Putamen (tissue), 1 donor: ENCODE results near the gene BEX5.
A peak's percentile ranks its signal among the peaks of the same experiment; 100 is the strongest.
"Not testable (repeated sequence)": the region's sequence is repeated elsewhere in the genome, so short reads cannot be mapped to it uniquely, and the experiment has no call there.

ENCODE experiments used
- DNase-seq: peaks from one replicate; pipeline ENCODE4 v3.0.0-alpha.2; 2016; ENCODE audit warnings: low spot score

The BEX5 gene

GRCh38 chrX:102155806-102156179 lies at the start of gene BEX5:
TSS of gene BEX5 (minus strand) at chrX:102155977. CDS start at chrX:102154265, 1,712 bp downstream.
- DNase-seq, result peak; percentile 73

DNA sequence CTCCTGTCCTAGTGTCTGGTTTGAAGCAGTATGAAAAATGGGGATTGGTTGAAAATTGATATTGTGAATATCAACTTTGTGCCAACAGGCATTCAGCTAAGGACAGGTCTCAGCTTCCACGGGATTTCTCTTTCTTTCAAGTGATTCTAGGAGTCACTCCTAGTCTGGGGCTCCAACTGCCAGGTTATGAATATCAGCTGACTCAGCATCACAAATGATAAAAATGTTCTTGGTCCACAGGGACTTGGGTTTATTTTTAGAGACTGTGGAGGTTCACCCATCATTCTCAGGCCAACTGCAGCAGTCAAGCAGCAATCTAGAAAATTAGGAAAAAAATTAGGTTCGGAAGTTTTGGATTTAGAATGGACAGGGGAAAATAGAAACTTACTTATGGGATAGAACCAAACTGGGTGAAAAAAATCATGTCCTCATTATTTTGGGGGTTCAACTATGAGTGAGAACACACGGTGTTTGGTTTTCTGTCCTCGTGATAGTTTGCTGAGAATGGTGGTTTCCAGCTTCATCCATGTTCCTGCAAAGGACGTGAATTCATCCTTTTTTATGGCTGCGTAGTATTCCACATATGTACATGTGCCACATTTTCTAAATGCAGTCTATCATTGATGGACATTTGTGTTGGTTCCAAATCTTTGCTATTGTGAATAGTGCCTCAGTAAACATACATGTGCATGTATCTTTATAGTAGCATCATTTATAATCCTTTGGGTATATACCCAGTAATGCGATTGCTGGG lies 30.4 kb upstream of the BEX5 start:
- no peak for DNase-seq

DNA sequence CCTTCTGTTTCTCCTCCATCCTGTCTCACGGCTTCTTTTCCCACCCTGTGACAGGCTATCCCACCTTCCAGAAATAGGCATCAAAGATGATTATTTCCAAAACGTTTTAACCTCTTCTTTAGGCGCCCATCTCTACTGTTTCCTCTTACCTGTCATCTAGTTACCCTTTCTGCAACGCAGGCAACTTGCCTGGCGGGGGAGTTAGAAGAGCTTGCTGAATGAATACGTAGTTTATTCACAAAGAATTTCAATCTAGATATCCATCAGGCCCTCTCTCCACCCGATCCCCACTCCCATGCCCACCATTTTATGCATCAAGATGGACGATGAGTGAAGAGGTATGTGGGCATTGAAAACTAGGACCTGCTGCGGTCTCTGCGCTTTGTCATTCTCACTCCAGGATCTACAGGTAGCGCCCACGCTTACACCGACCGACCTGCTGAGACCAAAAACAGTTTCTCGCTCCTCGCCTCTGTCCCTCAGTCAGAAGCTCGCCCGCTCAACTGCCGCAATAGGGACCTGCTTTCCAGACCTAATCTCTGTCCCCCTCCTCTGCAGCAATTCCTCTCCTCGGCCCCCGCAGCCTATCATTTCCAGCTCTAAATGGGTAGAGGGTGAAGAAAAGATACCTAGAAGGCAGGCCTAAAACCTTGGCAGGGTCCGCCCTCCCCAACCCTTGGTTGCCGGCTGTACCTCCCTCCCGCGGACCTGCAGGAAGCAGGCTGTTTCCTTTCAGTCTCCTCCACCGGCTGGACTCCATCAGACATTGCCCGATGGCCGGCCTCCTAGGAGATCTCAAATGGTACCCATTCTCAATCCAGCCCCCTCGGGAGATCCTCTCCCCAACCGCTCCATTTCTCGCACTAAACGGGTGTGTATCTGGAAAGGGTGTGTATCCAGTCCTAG lies 624 bp downstream of the BEX5 start:
- DNase-seq, result peak; percentile 3

- DNase-seq, result no peak
These were observed 1.4 kb downstream of the BEX5 start for GRCh38 chrX:102154218-102154860.

GRCh38 chrX:102142274-102142673 lies 13.5 kb downstream of the BEX5 start, which contains the start of gene TCEAL6:
TSS of gene TCEAL6 (minus strand) at chrX:102142481.
- not testable (repeated sequence) for DNase-seq

DNA sequence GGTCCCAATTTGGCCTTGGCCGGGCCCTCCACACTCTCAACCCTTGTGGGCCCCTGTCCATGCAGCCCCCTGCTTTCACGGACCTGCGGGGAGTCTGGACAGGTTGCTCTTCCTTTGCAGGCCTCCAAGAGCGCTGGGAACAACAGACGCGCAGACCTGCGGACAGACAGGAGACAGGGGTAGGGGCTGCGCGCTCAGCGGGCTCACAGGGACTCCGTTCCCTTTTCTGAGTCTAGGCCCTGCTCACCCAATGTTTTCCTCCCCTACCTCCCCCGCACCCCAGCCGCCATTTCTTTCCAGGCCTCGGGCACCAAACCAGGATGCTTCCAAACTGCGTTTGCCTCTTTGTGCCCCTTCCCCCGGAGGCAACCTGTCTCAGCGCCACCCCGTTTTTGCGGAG lies 14.1 kb downstream of the BEX5 start:
- DNase-seq, result not testable (repeated sequence)

GRCh38 chrX:102140876-102141275 lies 14.9 kb downstream of the BEX5 start:
- DNase-seq, result not testable (repeated sequence)

- no peak for DNase-seq
These were observed 17.7 kb downstream of the BEX5 start for GRCh38 chrX:102138064-102138463.

DNA sequence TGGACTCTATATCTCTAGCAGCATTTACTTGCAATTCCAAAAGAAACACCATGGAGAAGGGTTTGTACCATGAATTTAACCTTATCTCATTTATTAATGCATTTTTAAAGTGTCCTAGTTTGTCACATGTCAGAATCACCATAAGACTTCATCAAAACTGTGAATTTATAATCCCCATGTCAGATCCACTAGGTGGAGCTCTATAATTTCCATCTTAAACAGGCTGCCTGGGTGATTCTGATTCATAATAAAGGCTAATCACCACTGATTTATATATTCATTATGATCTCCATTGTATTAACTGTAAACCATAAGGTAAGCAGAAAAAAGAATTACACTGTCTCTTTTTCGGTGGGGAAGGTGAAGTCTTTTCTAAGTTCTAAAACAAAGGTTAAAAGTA lies 26.3 kb downstream of the BEX5 start:
- DNase-seq, result no peak

DNA sequence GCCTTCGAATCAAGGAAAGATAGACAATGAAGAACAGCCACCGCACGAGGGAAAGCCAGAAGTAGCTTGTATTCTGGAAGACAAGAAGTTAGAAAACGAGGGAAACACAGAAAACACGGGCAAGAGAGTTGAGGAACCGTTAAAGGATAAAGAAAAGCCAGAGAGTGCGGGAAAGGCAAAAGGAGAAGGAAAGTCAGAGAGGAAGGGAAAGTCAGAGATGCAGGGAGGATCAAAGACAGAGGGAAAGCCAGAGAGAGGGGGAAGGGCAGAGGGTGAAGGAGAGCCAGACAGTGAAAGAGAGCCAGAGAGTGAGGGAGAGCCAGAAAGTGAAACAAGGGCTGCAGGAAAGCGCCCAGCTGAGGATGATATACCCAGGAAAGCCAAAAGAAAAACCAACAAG lies 28.9 kb downstream of the BEX5 start:
- no peak for DNase-seq

- not testable (repeated sequence) for DNase-seq
These were observed 29.5 kb downstream of the BEX5 start for GRCh38 chrX:102126080-102126818.

- peak; percentile 33 for DNase-seq
These were observed 30.3 kb downstream of the BEX5 start, which contains the start of gene TCEAL2 for GRCh38 chrX:102125436-102125835. TSS of gene TCEAL2 (plus strand) at chrX:102125679. CDS start at chrX:102126831, 1,152 bp downstream.

GRCh38 chrX:102125014-102125413 lies 30.8 kb downstream of the BEX5 start:
- not testable (repeated sequence) for DNase-seq

- no peak for DNase-seq
These were observed 40.0 kb downstream of the BEX5 start for GRCh38 chrX:102115748-102116147.

DNA sequence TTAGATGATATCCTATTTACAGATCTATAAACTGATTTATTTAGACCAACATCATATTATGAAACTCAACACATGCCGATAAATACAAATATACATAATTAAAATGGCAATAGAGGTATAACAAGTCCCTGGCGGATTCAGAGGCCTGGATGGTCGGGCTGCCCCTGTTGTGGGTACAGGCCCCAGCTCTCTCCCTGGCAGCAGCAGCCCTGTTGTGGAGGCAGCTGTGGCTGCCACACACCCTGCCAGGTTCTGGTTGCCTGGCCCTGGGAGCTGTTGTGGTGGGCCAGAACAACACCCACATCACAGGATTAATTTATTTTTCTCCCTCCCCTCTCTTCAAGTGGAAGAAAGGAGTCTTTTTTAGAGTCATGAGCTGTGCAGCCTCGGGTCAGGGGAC lies 42.4 kb downstream of the BEX5 start:
- no peak for DNase-seq
